K562 (cell line): ENCODE data around the gene FBXO27. TPM values are rescaled to one million over a fixed set of nuclear protein-coding genes. Genes with fewer than 3 reads are reported as not detected.

Experiments used
- BRCA1 ChIP-seq, 2 experiments: fragments of 450-650 bp in 1 of 2; sonication (generic) in 1 of 2; formaldehyde crosslinking in 1 of 2; IDR thresholded peaks; 2 replicates each; pipeline versions ENCODE4 v1.5.0 to v1.6.1; 2017 to 2020; ENCODE audit warnings: mild to moderate bottlenecking in 1 of 2, missing genetic modification reagents in 1 of 2
- CBX5 ChIP-seq: IDR thresholded peaks from 2 replicates; pipeline ENCODE4 v1.6.1; 2014; ENCODE audit warnings: low read depth, borderline replicate concordance
- CTBP1 ChIP-seq: fragments of 450-650 bp; IDR thresholded peaks from 2 replicates; pipeline ENCODE4 v1.6.1; 2016; ENCODE audit warnings: borderline replicate concordance
- DPF2 ChIP-seq: fragments of 450-650 bp; IDR thresholded peaks from 2 replicates; pipeline ENCODE4 v1.6.1; 2016
- E2F6 ChIP-seq, 2 experiments: IDR thresholded peaks; 2 replicates each; pipeline ENCODE4 v1.6.1; 2011; ENCODE audit warnings: borderline replicate concordance in 1 of 2, control low read depth in 1 of 2, low read depth in 1 of 2, low read length in 1 of 2, mild to moderate bottlenecking in 1 of 2, mixed read lengths in 1 of 2, moderate library complexity in 1 of 2; ENCODE audit not compliant: insufficient read depth in 1 of 2, insufficient read length in 1 of 2, poor library complexity in 1 of 2, severe bottlenecking in 1 of 2; ENCODE audit errors: extremely low read depth in 1 of 2
- ELF2 ChIP-seq: fragments of 250-450 bp; sonication (Bioruptor Pico); IDR thresholded peaks from 2 replicates; pipeline ENCODE4 v1.5.0; 2021; ENCODE audit warnings: mild to moderate bottlenecking
- EP300 ChIP-seq: IDR thresholded peaks from 2 replicates; pipeline ENCODE4 v1.6.1; 2012; ENCODE audit warnings: low read length, improper control_type of control experiment
- EWSR1 ChIP-seq: fragments of 450-650 bp; IDR thresholded peaks from 2 replicates; pipeline ENCODE4 v1.6.1; 2018; ENCODE audit warnings: borderline replicate concordance, mild to moderate bottlenecking, low read depth, moderate library complexity; ENCODE audit not compliant: partially characterized antibody
- FOXJ3 ChIP-seq: sonication (generic); formaldehyde crosslinking; IDR thresholded peaks from 2 replicates; pipeline ENCODE4 v1.4.0; 2020; ENCODE audit warnings: mild to moderate bottlenecking, missing genetic modification reagents
- GABPB2 ChIP-seq: fragments of 250-450 bp; sonication (Bioruptor Pico); conservative IDR thresholded peaks from 2 replicates; pipeline ENCODE4 v1.5.1; 2021; ENCODE audit warnings: mild to moderate bottlenecking
- HOXB6 ChIP-seq: fragments of 250-450 bp; sonication (Bioruptor Pico); IDR thresholded peaks from 2 replicates; pipeline ENCODE4 v1.5.1; 2022; ENCODE audit warnings: mild to moderate bottlenecking, borderline replicate concordance
- JUNB ChIP-seq: fragments of 450-650 bp; formaldehyde crosslinking; conservative IDR thresholded peaks from 2 replicates; pipeline ENCODE4 v1.4.0; 2020; ENCODE audit warnings: mild to moderate bottlenecking
- KAT7 ChIP-seq: sonication (generic); formaldehyde crosslinking; IDR thresholded peaks from 2 replicates; pipeline ENCODE4 v1.8.0; 2022; ENCODE audit warnings: missing genetic modification reagents, mild to moderate bottlenecking, borderline replicate concordance
- KLF6 ChIP-seq: fragments of 250-450 bp; sonication (Bioruptor Pico); IDR thresholded peaks from 2 replicates; pipeline ENCODE4 v1.4.0; 2020; ENCODE audit warnings: mild to moderate bottlenecking, moderate library complexity, borderline replicate concordance
- NR1H2 ChIP-seq: sonication (generic); formaldehyde crosslinking; IDR thresholded peaks from 2 replicates; pipeline ENCODE4 v1.4.0; 2020; ENCODE audit warnings: mild to moderate bottlenecking, missing genetic modification reagents
- POLR2AphosphoS5 ChIP-seq: IDR thresholded peaks from 2 replicates; pipeline ENCODE4 v1.6.1; 2011; ENCODE audit warnings: mild to moderate bottlenecking, low read depth, low read length, moderate library complexity; ENCODE audit not compliant: control insufficient read depth, insufficient read depth
- RBM14 ChIP-seq: fragments of 200-400 bp; formaldehyde crosslinking; IDR thresholded peaks from 2 replicates; pipeline ENCODE4 v1.6.1; 2018; ENCODE audit warnings: low read depth, mild to moderate bottlenecking, low read length, moderate library complexity, borderline replicate concordance; ENCODE audit not compliant: insufficient read depth
- RCOR1 ChIP-seq, 2 experiments: IDR thresholded peaks; 2 replicates each; pipeline ENCODE4 v1.6.1; 2012; ENCODE audit warnings: low read depth in 2 of 2, low read length in 2 of 2, borderline replicate concordance in 1 of 2, improper control_type of control experiment in 1 of 2
- ZBTB7A ChIP-seq: IDR thresholded peaks from 2 replicates; pipeline ENCODE4 v1.6.1; 2011; ENCODE audit warnings: low read depth, mild to moderate bottlenecking, low read length, moderate library complexity, borderline replicate concordance; ENCODE audit not compliant: control insufficient read depth
- ZNF3 ChIP-seq: fragments of 250-450 bp; sonication (Bioruptor Pico); IDR thresholded peaks from 2 replicates; pipeline ENCODE4 v1.5.0; 2021; ENCODE audit warnings: mild to moderate bottlenecking, moderate library complexity
- ZNF707 ChIP-seq: fragments of 250-450 bp; sonication (Bioruptor Pico); conservative IDR thresholded peaks from 2 replicates; pipeline ENCODE4 v1.8.0; 2022; ENCODE audit warnings: inconsistent platforms, mild to moderate bottlenecking, moderate library complexity
- ZNF778 ChIP-seq: fragments of 450-650 bp; formaldehyde crosslinking; IDR thresholded peaks from 2 replicates; pipeline ENCODE4 v1.4.0; 2020; ENCODE audit warnings: mild to moderate bottlenecking, moderate library complexity
- ZZZ3 ChIP-seq: fragments of 450-650 bp; IDR thresholded peaks from 2 replicates; pipeline ENCODE4 v1.6.1; 2016; ENCODE audit warnings: antibody characterized with exemption, mild to moderate bottlenecking, moderate library complexity
- polyA plus RNA-seq, 8 experiments: library from polyadenylated mRNA; depleted of rRNA in 4 of 8; stranded (reverse) in 5 of 8; unstranded in 3 of 8; fragments of >200 nt; fragmentation: Nextera tagmentation in 2 of 8; fragmentation: Illumina TruSeq in 1 of 8; extraction: Ambion mirVana in 2 of 8; extraction: Trizol in 1 of 8; gene quantifications; 2 replicates each; pipeline versions ENCODE4 v1.2.1 to v1.2.3, GENCODE V29; 2011 to 2014; ENCODE audit warnings: inconsistent platforms in 1 of 8, missing spikeins in 1 of 8
- total RNA-seq, 7 experiments: library from RNA; depleted of rRNA in 6 of 7; stranded (reverse); fragments of >200 nt in 6 of 7; fragmentation: Illumina TruSeq in 2 of 7; extraction: Trizol in 2 of 7; gene quantifications; 2 replicates each; pipeline versions ENCODE4 v1.2.1 to v1.2.3, GENCODE V29; 2011 to 2021; ENCODE audit warnings: low replicate concordance in 1 of 7
- TF ChIP-seq, protein P1 (sequence below): fragments of 450-650 bp; conservative IDR thresholded peaks from 2 replicates; pipeline ENCODE4 v1.6.1; 2016; ENCODE audit warnings: missing genetic modification characterization, low read depth, mild to moderate bottlenecking, missing compliant biosample characterization, moderate library complexity
- TF ChIP-seq, protein P2 (sequence below): sonication (generic); formaldehyde crosslinking; IDR thresholded peaks from 2 replicates; pipeline ENCODE4 v1.9.0; 2022; ENCODE audit warnings: mild to moderate bottlenecking, missing genetic modification reagents
- TF ChIP-seq, protein P3 (sequence below): sonication (generic); formaldehyde crosslinking; IDR thresholded peaks from 2 replicates; pipeline ENCODE4 v1.8.0; 2022; ENCODE audit warnings: mild to moderate bottlenecking, missing genetic modification reagents

Gene FBXO27
- total and polyA plus RNA-seq, 9 of the 15 experiments (the other 6 are each of a cell fraction or from before 2014, with no cell fraction given): 1.8 to 11.0 (median 6.3) TPM

GRCh38 chr19:39024875-39025641, 7.3 kb downstream of the FBXO27 start (continued):
- TF ChIP-seq, protein P1, sequence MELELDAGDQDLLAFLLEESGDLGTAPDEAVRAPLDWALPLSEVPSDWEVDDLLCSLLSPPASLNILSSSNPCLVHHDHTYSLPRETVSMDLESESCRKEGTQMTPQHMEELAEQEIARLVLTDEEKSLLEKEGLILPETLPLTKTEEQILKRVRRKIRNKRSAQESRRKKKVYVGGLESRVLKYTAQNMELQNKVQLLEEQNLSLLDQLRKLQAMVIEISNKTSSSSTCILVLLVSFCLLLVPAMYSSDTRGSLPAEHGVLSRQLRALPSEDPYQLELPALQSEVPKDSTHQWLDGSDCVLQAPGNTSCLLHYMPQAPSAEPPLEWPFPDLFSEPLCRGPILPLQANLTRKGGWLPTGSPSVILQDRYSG: no peak
- TF ChIP-seq NR1H2 (CRISPR knock-in tag) (no peak), CBX5 (no peak), DPF2 (peak; percentile 65), RBM14 (no peak), KLF6 (CRISPR knock-in tag) (no peak), EWSR1 (no peak), POLR2AphosphoS5 (peak; percentile 66; the same call in 1 of the 2 replicates), KAT7 (CRISPR knock-in tag) (no peak), EP300 (peak; percentile 62), GABPB2 (CRISPR knock-in tag) (no peak), BRCA1 (IDR thresholded peaks at IDR 0.05) (no peak), BRCA1 (CRISPR knock-in tag; IDR thresholded peaks at IDR 0.05) (no peak), JUNB (CRISPR knock-in tag) (no peak), ZNF3 (CRISPR knock-in tag) (no peak), E2F6 (IDR thresholded peaks at IDR 0.05; ENCODE audit: borderline replicate concordance in 1 of 2, extremely low read depth in 1 of 2, insufficient read depth in 1 of 2, insufficient read length in 1 of 2, low read depth in 1 of 2, low read length in 1 of 2, poor library complexity in 1 of 2, severe bottlenecking in 1 of 2) (no peak), RCOR1 (IDR thresholded peaks at IDR 0.05; ENCODE audit: borderline replicate concordance in 1 of 2, low read depth in 2 of 2, low read length in 2 of 2) (0 out of 4 replicates have a peak, but pooled peaks of 1 of the 2 experiments have one; percentile 13), HOXB6 (CRISPR knock-in tag) (no peak), ZZZ3 (no peak), ELF2 (CRISPR knock-in tag) (no peak), FOXJ3 (no peak), ZBTB7A (peak; percentile 18; the same call in 1 of the 2 replicates), CTBP1 (0 out of 2 replicates have a peak, but pooled peaks have one; percentile 15), ZNF707 (CRISPR knock-in tag) (no peak), ZNF778 (CRISPR knock-in tag) (no peak)
- TF ChIP-seq, protein P2, sequence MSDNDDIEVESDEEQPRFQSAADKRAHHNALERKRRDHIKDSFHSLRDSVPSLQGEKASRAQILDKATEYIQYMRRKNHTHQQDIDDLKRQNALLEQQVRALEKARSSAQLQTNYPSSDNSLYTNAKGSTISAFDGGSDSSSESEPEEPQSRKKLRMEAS (CRISPR knock-in tag): no peak
- TF ChIP-seq, protein P3, sequence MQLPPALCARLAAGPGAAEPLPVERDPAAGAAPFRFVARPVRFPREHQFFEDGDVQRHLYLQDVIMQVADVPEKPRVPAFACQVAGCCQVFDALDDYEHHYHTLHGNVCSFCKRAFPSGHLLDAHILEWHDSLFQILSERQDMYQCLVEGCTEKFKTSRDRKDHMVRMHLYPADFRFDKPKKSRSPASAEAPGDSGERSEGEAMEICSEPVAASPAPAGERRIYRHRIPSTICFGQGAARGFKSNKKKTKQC (CRISPR knock-in tag): no peak
